NCI-H2196 treated with DMSO at 0.1 percent for 48 hours (cell line): ENCODE results near the gene DLG1.

Experiments
- DNase-seq: peaks from one replicate; lab custom pipeline; 2025; ENCODE audit not compliant: unreplicated experiment; lab: John Stamatoyannopoulos, UW

The DLG1 gene

DNA sequence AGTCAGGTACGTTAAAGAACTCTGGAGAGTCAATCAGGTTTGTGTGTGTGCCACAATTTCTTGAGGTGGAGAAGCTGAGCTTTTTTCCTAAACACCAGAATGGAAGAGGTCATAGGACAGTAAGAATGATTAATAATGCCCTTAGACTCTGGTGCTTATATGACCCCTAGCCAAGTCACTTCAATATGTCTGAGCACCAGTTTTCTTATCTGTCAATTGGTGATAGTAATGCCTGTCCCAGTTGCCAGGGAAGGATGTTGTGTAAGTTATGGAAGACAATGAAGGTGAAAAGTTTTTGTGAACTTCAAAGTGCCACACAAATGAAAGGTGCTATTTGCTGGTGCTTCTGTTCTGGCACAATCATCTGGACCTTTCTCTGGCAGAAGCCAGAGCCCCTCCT lies 22.2 kb upstream of the DLG1 start:
- no peak for DNase-seq

DNA sequence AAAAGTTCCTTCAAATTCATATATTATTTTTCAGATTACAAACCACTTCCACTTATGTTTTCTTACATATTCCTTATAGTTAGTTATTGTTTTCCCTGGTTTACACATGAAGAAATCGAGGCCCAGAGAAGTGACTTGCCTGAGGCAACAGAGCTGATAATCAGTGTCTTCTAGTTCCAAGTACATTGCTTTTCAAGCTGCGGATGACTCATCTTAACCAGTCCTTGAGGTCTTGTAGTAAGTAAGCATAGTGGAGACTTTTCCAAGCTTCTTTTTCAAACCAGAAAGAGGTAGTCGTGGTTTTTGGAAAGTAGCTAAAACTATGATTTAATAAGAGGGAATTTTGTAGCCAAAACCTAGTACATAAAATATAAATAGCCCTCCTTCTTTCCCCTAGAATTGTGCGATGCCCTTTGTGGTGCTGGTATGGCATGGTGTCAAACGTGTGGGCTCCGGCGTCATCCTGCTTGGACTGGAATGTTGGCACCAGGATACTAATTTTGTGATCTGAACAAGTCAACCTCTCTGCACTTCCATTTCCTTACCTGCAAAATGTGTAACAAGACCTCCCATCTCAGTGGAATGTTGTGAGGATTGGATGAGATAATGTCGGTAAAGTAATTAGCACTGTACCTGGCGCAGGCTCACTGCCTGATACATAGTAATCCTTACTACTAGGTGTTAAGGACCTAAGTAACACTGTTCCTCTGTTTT lies 19.0 kb upstream of the DLG1 start:
- no peak for DNase-seq

DNA sequence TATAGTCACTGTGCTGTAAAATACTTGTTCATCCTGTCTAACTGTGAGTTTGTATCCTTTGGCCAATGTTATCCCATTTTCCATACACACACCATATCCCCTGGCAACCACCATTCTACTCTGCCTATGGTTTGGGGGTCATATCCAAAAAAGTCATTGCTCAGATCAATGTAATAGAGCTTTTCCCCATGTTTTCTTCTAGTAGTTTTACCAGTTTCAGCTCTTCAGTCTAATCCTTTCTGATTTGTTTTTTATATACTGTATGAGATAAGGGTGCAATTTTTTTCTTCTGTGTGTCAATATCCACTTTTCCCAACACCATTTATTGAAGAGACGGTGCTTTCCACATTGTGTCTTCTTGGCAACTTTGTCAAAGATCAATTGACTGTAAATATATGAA lies 14.0 kb upstream of the DLG1 start:
- DNase-seq = no peak

DNA sequence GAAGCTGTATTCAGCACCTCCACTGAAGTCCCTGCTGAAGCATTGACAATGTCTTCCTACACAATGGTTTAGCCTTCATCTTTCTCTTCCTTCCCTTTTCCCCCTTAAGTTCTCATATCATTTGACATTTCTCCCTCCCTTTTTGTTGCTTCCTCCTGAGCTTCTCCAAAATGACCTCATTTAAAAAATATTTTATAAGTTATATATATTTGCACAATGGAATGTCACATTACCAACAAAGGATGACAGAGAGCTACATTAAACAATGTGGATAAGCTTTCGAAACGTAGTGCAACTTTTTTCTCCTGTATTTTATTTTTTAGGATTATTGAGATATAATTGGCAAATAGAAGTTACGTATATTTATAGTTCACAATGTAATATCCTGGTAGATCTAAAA lies 13.2 kb upstream of the DLG1 start:
- DNase-seq = no peak

DNA sequence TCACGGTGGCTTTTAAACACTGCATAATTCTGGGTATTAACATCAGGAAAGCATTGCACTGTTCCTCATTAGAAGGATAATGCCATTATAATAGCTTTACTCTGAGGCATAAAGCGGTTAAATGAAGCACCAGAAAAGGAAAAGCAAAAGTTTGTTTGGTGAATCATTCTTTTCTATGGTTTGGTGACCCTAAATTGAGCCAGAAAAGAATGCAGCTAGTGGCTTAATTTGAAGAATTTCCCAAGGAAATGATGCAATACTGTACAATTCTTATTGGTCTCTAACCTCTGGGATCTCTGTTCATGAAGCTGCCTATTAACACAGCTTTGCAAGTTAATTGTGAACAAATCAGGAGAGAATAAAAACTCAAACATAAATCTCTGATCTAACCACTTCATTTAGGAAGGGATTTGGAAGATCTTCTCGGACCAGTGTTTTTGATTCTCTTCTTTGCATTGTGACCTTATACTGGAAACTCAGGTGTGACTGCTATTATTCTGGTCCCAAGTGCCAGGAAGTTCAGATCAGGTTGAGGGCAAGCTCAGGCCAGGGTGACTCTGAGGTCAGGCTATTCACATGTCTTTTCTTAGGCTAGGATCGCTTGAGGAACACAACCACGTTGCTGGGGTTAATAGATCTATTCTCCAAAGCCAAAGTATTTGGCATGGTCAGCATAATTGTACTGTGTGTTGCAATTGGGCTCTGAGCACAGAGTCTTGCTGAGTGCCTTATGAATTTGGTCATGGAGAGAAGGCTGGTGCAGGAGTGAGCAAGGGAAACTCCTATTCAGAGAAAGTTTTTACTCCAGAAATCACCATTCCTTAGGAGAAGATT lies 11.3 kb upstream of the DLG1 start:
- no peak for DNase-seq

DNA sequence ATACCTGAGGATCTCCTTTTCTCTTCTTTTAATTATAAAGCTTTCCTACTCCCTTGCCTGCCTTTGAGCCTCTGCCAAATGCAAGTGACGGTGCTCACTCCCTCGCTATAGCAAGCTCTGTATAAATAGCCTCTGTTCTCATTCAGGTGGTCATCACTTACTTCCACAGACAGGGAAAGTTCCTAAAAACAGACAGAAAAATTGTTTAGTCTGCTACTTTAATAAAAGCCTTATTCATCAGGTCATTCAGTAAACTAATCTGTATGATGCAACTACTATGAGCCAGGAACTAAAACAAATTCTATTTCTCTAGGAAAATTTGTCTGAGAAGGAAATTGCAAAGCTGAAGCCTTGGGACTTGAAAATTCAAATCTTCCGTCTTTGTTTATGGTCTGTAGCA lies 10.2 kb upstream of the DLG1 start:
- no peak for DNase-seq

DNA sequence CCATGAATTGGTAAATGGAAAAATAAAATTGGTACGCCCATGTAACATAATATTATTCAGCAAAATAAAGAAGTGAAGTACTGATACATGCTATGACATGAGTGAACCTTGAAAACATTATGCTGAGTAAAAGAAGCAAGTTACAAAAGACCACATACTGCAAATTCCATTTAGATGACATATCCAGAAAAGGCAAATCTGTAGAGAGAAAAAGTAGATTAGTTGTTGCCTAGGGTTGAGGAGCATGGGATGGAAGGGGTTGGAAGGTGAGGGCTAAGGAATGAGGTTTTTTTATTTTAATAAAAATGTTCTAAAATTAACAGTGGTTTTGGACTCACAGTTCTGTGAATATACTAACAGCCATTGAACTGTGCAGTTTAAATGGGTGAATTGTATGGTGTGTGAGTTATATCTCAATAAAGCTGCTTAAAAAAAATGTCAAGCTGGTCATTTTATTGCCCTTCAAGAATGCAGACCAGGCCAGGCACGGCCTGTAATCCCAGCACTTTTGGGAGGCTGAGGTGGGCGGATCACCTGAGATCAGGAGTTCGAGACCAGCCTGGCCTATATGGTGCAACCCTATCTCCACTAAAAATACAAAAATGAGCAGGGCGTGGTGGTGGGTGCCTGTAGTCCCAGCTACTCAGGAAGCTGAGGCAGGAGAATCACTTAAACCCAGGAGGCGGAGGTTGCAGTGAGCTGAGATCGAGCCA lies 8.1 kb upstream of the DLG1 start:
- DNase-seq = no peak

DNA sequence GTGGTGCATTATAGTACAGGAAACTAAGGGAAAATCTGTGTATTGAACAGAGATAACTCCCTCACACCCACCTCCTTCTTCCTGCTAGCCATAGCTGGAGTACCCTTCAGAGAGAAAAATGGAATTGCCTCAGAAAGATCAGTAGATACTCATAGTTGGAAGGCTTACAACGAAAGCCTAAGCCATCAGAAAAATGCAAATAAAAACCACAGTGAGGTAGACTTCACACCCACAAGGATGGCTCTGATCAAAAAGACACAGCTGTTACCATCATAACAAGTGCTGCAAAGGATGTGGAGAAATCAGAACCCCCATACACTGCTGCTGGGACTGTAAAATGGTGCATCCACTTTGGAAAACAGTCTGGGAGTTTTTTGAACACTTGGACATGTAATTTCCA lies 7.4 kb upstream of the DLG1 start:
- DNase-seq = no peak

DNA sequence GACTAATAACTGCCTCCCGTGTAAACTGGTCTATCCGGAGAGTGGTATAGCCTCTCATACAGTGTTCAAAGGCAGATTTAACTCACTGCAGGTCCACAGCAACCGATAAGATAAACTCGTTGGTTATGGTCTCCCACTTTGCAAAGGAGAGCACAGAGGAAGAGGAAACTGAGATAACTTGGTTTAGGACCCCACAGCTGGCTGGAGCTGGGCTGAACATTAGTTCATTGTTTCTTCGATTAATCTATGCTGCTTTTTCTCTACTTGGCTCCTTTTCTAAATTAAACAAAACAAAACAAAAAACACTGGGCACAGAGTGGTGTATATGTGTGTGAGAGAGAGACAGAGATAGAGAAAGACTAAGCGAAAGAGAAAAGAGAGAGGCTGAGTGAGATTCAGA lies 5.0 kb upstream of the DLG1 start:
- DNase-seq = no peak

DNA sequence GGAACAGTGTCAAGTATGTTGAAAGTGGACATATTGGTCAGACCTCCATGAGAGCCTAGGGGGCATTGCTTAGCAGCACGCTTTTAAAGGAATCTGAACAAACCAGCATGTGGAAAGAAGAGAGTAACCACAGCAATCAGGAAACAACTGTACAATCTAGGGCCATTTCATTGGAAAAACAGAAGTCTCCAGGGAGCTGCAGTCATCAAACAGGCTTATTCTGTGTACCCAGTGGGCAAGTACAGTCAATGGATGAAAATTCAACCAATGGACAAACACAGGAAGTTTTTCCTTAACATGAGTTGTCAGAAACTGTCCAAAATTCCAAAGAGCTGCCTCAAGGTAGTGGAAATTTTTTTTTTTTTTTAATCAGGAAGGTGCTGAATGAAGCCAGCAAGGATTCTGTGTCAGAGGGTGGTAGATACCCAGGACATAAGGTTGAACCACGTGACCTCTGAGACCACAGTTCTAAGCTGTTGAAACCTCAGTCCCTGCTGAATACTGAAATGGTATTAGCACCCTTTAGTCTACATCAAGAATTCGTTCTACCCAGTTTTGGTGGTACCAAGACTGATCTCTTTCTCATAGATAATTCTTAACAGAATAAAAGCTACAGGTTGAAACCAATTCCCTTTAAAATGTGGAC lies 4.4 kb upstream of the DLG1 start:
- no peak for DNase-seq

DNA sequence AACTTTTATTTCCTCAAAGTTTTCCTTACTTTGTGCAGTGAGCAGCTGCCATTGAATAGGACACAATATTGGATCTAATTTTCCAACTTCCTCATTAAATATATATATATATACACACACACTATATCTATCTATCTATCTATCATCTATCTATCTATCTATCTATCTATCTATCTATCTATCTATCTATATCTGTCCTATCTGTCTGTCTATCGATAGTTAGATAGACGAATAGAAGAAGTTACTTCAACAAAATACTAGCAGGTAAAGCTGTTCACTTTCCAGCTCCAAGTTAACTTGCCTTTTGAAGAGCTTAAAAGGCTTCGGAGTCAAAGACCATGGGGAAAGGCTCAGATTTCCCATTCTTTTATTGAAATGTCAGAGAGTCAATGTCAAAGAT lies 3.6 kb upstream of the DLG1 start:
- DNase-seq = no peak

DNA sequence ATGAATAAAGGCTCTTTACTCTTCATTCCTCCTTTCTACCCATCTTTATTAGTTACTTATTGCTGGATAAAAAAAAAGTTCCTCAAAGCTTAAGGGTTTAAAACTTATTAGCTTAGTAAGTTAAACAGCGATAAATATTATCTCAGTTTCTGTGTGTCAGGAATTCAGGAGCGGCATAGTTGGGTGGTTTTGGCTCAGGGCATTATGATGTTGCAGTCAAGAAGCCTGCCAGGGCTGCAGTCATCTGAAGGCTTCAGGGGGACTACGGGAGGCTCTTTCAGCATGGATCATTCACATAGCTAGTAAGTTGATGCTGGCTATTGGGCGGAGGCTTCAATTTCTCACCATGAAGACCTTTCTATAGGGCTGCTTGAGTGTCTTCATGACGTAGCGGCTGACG lies 1.9 kb upstream of the DLG1 start:
- no peak for DNase-seq

DNA sequence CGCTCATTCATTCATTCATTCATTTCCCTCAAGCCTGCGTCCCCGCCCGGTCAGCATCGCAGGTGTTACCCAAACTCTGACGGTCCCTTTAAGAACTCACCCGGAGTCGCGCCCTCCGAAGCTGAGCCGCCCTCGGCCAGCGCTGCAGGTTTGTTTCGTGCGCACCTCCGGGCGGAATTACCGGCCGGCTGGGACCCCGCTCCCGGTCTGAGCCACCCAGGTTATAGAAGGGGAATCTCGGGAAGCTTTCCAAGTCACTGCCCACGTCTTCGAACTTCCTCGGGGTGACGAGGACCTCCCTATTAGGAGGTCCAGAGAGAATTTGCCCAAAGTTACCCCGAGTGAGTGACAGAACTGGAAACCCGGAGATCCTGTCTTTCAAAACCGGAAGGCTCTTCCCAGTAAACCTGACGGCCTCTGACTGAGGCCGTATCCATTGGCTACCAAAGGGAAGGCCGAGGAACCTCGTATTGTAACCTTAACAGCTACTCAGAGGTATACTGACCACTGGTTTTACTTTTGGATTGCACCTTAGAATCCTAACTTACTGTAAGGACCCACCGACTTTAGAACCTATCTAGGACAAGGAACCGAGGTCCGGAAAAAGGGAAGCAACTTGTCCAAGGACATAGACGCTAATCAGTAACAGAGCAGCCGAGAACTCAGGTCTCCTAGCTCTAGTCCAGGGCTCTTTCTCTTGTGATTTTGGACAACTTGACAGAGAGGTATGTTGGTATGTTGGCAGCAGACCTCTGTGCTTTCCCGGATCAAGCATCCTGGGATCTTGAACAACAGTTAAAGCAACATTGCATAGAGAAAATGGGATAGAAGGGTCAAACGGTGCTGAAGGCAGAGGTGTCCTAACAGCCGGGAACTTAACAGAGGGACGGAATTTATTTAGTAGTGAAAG lies 788 bp upstream of the DLG1 start:
- DNase-seq = peak; percentile 83

DNA sequence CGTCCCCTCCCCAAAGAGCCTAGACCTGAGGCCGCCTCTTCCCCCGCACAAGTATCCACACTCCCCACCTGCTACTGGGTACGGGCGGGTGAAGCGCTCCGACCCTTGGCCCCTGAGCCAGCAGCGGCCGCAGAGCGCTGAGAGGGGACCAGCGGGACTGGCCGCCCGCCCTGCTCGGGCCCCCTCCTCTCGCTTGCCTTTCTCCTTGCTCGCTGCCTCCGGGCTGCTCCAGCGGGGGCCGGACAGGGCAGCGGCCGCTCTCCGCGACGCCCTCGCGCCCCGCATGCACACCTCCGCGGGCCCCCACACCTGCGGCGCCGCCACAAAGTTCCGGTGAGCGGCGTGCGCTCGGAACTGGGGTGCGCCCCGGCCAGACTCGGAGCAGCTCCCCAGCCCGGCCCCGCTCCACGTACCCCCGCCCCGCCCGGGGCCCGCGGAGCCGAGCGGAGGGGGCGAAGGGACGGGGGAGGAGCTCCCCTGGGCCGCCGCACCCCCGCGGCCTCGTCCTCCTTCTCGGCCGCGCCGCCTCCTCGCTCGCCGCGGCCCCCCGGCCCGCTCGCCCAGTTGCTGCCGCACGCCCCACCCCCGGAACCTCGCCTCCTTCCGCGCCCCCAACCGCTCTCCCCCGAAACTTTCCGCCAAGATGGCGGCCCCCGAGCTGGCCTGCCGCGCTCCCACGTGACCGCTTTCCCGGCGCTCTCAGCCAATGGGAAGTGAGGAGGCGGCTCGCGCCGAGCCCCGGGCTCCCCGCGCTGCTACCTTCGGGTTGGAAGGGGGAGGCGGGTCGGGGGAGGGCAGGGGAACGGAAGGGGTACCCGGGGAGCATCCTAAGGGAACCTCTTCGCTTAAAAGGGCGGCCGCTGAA lies 704 bp downstream of the DLG1 start:
- peak; percentile 94 for DNase-seq

DNA sequence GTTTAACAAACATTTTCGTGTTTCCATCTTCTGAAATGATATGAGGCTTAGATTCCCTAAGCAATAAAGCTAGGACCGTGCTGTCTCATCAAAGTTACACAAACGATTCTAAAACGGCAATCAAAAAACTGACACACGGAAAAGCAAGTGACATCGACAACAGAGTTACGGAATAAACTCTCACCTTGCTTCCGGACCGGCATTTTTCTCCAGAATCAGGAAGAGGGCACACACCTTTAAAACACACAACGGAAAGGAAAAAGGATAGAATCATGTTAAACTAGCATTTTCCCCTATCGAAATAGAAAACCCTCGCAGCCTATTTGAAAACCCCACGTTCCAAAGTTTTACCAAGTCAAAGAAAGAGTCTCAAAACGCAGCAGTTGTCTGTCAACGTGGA lies 1.4 kb downstream of the DLG1 start:
- DNase-seq = no peak

DNA sequence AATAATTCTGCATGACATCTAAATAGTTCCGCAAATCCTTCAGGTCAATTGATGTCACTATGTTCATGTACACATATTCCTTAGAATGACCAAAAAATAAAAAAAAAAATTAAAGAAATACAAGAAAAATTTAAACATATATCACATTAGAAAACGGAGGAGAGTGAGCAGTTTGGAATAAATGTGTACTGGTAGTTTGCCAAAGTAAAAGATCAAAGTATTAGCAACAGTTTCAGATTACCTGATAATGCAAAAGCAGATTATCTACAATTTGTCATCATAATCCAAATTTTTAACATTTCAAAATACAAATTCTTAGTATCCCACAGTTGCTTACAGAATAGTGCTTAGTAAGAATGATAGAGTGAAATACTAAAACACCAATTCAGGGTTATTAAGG lies 1.9 kb downstream of the DLG1 start:
- DNase-seq = no peak

DNA sequence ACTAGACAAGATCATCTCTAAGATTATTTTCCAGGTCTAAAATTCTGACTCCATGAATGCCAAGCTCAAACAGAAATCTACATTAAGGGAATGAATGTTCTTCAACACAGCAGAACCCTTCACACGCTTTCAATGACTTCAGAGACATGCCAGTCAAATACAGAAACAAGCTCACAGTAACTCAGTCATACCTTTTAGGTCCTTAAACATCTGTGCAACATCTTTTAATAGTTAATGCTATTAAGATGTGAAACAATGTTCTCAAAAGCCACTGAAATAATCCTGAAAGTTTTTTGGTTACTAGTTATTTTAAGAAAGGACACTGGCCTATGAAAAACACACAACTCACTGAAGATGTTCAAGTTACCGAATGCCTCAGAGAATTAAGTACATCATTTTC lies 2.5 kb downstream of the DLG1 start:
- no peak for DNase-seq

DNA sequence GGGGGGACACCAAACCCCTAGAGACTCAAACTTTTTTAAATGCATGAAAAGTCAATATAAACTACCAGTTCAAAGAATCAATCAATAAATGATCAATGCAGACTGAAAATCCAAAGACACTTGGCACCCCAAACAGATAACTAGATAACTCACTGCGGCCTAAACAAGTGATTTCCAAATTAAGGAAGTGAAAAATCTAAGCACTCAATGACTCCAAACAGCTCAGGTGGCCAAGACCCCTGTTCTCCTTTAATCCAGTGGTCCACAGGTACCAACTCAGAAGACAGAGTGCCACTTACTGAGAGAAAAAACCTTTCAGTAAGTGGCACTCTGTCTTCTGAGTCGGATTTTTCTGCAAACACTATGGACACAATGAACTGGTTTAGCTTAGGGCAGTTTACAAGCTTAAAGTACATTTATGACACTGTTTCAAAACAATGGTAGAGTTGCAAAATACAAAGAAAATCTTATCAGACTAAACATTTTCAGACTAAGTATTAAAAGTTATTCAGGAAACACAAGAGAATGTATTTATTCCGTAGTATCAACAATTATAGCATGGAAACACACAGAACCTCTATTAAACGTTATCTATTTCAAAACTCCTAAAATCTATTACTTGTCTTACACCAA lies 4.7 kb downstream of the DLG1 start:
- DNase-seq = no peak

DNA sequence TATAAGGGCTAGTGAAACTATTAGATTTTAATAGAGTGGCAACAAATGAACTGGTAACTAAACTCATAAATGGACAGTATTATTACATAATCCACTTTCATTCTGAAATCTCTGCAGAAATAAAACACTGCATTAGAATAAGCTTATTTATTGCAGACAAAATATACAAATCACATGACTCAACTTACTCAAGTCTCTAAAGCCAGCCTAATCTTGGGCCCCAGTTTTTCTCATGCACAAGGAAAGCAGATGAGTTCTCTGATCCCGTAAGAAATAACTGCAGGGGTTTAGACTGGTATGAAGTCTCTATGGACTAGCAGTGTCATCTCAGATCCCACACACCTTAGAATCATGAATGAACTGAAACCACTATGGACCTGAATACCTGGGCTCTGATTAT lies 5.8 kb downstream of the DLG1 start:
- DNase-seq = no peak
